ENCODE results near the gene IRX4. TPM values are rescaled to one million over a fixed set of nuclear protein-coding genes. Genes with fewer than 3 reads are reported as not detected.

The IRX4 gene
- total RNA-seq, 1 donor from 2014 or later = 0.72 TPM

GRCh38 chr5:1918488-1919208 lies 35.9 kb upstream of the IRX4 start:
- TF ChIP-seq, protein P1, sequence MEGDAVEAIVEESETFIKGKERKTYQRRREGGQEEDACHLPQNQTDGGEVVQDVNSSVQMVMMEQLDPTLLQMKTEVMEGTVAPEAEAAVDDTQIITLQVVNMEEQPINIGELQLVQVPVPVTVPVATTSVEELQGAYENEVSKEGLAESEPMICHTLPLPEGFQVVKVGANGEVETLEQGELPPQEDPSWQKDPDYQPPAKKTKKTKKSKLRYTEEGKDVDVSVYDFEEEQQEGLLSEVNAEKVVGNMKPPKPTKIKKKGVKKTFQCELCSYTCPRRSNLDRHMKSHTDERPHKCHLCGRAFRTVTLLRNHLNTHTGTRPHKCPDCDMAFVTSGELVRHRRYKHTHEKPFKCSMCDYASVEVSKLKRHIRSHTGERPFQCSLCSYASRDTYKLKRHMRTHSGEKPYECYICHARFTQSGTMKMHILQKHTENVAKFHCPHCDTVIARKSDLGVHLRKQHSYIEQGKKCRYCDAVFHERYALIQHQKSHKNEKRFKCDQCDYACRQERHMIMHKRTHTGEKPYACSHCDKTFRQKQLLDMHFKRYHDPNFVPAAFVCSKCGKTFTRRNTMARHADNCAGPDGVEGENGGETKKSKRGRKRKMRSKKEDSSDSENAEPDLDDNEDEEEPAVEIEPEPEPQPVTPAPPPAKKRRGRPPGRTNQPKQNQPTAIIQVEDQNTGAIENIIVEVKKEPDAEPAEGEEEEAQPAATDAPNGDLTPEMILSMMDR (IDR thresholded peaks at IDR 0.05; ENCODE audit: unreplicated experiment) = no peak

DNA sequence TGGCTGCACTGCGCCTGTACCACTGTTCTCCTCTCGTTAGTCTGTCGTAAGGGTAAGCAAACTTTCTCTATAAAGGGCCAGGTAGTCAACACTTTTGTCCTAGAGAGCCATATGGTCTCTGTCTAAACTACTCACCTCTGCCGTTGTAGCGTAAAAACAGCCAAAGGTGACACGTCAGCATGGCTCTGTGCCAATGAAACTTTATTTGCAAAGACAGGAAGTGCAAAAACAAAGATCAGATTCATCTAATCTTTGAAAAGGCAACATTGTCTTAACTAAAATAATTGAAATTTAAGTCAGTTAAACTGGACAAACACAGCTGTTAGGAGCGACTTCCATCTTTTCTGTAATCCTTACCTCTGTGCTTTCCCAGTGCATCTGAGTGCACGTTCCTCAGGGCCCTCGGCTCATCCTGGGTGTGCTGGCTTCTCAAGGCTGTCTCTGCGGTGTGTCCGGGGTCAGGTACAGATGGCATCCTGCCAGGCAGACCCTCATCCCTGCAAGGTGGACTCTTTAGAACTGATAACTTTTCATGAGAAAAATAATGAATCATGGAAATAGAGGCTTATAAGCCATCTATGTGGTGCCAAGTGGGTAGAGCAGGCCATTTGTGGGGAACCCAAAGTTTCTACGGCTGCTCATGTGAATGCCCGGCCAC lies 35.2 kb upstream of the IRX4 start:
- H3K4me3 Mint-ChIP-seq (ENCODE audit: unreplicated experiment) = no peak overlapping the region
- no peaks in the 10 kb centered on the region for H3K9me3 Mint-ChIP-seq (ENCODE audit: unreplicated experiment)
- DNase-seq (ENCODE audit: low spot score) = no peak
- H3K27ac Mint-ChIP-seq (ENCODE audit: unreplicated experiment) = no peak overlapping the region
- TF ChIP-seq, protein P1 (IDR thresholded peaks at IDR 0.05; ENCODE audit: unreplicated experiment) = no peak
- H3K4me1 Mint-ChIP-seq (ENCODE audit: unreplicated experiment) = no peaks in the 10 kb centered on the region
- no peaks in the 10 kb centered on the region for H3K36me3 Mint-ChIP-seq (ENCODE audit: low read depth, unreplicated experiment)
- peaks cover 5% of the 10 kb centered on the region for H3K27me3 Mint-ChIP-seq (ENCODE audit: unreplicated experiment)

More at GRCh38 chr5:1918488-1919208, 35.9 kb upstream of the IRX4 start:
- Mint-ChIP-seq H3K4me3 (ENCODE audit: unreplicated experiment) (no peak overlapping the region), H3K36me3 (ENCODE audit: low read depth, unreplicated experiment) (no peaks in the 10 kb centered on the region), H3K4me1 (ENCODE audit: unreplicated experiment) (no peaks in the 10 kb centered on the region), H3K27ac (ENCODE audit: unreplicated experiment) (no peak overlapping the region), H3K9me3 (ENCODE audit: unreplicated experiment) (no peaks in the 10 kb centered on the region), H3K27me3 (ENCODE audit: unreplicated experiment) (peaks cover 3% of the 10 kb centered on the region)
- DNase-seq (ENCODE audit: low spot score) = no peak

DNA sequence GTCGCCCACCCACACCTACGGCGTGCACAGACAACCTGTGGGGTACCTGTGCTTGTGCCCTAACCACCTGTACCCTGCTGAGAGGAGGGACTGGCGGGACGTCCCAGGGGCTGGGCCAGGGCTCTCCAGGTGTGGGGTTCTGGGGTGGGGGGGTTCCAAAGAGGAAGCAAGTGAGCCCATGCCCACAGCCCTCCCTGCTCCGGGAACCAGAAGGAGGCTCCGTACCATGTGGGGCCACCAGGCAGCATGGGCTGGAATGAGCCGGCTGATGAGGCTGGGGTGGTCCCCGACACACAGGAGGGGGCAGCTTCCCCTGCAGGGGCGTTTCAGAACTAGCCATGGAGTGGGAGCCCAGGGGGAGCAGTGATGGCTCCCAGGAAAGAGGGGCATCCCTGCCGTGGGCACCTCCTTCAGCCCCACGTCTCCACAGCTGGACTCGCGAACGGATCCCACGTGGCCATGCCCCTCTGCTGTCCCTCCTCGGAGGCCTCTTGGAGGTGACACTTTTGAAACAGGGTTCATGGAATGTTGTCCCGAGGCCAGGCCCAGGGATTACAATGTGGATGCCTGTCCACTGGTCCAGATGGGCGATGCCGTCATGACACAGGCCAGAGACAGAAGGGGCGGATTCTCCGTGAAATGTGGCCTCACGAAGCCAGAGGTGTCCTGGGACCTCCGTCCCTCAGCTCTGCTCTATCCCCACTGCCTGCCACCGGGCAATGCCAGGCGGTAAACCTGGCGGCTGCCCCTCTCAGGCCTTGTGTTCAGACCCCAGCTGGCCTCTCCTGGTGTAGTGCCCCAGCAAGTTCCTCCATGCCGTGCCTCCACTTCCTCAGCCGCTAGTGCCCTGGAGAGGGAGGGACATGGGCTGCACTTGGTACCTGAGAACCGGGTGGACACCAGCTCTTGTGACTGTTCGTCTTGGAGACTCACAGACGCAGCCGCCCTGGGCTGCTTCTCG lies 33.6 kb upstream of the IRX4 start:
- H3K4me3 Mint-ChIP-seq (ENCODE audit: unreplicated experiment) = no peak overlapping the region
- TF ChIP-seq, protein P1 (IDR thresholded peaks at IDR 0.05; ENCODE audit: unreplicated experiment) = no peak
- H3K36me3 Mint-ChIP-seq (ENCODE audit: low read depth, unreplicated experiment) = peaks cover 3% of the 10 kb centered on the region
- no peak overlapping the region for H3K27ac Mint-ChIP-seq (ENCODE audit: unreplicated experiment)
- no peak for DNase-seq (ENCODE audit: low spot score)
- no peaks in the 10 kb centered on the region for H3K9me3 Mint-ChIP-seq (ENCODE audit: unreplicated experiment)
- peaks cover 13% of the 10 kb centered on the region for H3K27me3 Mint-ChIP-seq (ENCODE audit: unreplicated experiment)
- no peaks in the 10 kb centered on the region for H3K4me1 Mint-ChIP-seq (ENCODE audit: unreplicated experiment)

DNA sequence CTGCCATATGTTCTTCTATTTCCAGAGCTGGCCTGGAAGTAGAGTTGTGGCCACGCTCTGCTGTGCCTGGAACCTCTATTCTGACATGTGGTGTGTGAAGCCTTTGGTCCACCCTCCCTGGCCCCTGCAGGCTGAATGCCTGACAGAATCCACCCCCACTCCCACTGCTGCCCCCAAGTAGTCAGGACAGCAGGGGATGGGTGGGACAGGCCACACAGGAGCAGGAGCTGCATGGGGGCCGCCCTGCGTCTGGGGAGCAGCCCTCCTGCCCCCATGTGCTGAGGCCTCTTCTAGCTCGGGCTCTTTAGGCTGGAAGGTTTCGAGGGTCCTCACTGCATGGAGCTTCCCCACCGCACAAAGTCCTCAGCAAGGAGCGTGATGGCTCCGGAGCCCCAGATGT lies 32.6 kb upstream of the IRX4 start:
- no peaks in the 10 kb centered on the region for H3K4me1 Mint-ChIP-seq (ENCODE audit: unreplicated experiment)
- H3K9me3 Mint-ChIP-seq (ENCODE audit: unreplicated experiment) = no peaks in the 10 kb centered on the region
- no peak overlapping the region for H3K27ac Mint-ChIP-seq (ENCODE audit: unreplicated experiment)
- no peak overlapping the region for H3K4me3 Mint-ChIP-seq (ENCODE audit: unreplicated experiment)
- peaks cover 13% of the 10 kb centered on the region for H3K27me3 Mint-ChIP-seq (ENCODE audit: unreplicated experiment)
- TF ChIP-seq, protein P1 (IDR thresholded peaks at IDR 0.05; ENCODE audit: unreplicated experiment) = no peak
- peaks cover 3% of the 10 kb centered on the region for H3K36me3 Mint-ChIP-seq (ENCODE audit: low read depth, unreplicated experiment)
- DNase-seq (ENCODE audit: low spot score) = no peak

All from endothelial cell (in vitro differentiated cells).